NCI-H446 (cell line): ENCODE measurements around the gene NFYB.
A peak's percentile ranks its signal among the peaks of the same experiment; 100 is the strongest.
"Not testable (repeated sequence)": the region's sequence is repeated elsewhere in the genome, so short reads cannot be mapped to it uniquely, and the experiment has no call there.

ENCODE experiments used
- DNase-seq, 2 experiments: peaks; one replicate each; lab custom pipeline; 2025; lab: John Stamatoyannopoulos, UW

The NFYB gene

DNA sequence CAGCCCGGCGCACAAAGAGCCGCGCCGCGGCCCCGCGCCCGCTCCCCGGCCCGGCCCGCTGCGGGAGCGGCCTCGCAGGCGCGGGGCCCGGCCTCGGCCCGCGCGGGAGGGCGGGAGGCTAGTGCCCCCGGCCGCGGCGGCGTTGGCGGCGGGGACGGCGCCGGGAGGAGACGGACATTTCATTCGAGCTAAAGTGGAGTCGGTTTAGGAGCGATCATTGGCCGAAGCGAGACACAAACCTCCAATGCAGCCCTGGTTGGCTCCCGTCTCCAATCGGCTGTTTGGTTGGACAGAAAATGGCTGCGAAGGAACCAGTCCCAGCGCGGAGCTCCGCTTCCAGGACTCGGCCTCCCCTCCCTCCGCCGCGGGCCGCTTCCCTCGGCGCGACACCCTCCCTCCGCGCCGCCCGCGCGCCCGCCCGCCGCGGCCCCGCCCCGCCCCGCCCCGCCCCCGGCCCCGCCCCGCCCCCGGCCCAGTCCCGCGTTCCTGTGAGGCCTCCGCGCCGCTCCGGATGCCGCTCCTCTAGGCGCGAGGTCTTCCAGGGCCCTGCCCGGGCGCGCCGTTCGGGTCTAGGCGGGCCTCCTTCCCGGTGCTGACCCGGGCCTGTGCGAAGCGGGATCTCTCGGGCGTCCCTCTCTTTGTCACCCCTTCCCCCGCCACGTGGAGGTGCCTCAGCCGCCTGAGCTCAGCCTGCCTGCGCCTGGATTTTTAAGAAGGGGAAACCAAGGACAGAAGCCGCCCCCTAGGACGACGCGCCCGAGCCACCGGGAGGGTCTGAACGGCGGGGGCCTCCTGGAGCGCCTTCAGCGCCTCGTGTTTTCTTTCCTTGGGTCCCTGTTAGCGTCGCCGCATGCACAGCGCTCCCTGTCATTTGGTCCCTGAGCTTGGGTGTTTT lies at the start of gene NFYB:
NFYB (minus strand) TSS at position 309 of the 895 bp plus-strand sequence. CDS start 2,757 bp downstream, outside the sequence.
- peak; percentile 90 to 95 for DNase-seq

DNA sequence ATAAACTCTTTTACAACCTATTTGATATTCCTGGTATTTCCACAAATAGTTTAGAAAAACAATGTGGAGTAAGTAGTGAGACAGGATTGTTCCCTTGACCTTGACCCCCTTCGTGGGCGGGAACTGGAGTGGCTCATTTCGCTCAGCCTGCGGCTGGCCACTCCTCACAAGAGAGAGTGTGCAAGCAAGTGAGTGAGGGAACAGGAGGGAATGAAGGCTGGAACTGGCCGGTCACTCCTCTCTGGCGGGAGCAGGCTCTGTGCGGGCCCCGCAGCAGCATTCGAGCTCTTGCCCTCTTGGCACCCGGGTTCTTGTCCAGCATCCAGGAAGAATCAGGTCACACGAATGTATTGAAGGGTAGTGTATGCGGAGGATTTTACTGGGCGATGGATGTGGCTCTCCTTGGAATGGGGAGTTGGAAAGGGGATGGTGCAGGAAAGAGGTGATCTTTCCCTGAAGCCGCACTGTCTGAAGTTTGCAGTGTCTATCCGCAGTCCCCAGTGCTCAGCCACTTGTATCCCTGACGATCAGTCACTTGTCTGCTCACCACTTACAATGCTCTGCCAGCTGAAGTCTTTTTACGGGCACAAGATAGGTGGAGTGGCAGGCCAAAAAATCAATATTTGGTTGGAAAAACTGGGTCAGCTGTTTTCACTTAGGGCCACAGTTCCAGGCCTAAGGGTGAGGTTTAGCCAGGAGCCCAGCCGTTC lies 49.6 kb upstream of the NFYB start:
- no peak for DNase-seq

DNA sequence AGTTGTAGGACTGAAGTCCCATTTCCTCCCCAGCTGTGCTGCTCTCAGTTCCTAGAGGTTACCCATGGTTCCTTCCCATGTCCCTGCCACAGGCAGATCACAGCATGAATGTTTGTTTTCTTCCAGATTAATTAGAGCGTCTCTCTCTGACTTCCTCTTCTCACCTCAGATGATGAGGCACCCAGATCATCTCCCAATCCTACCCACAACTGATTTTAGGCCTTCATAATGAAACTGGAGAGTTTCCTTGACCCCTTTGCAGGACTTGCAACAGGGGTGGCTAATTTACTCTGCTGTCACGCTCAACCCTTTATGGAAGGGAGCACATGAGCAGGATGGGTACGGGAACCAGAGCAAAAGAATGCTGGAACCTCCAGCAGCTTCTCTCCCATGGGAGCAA lies 45.4 kb upstream of the NFYB start:
- no peak for DNase-seq

DNA sequence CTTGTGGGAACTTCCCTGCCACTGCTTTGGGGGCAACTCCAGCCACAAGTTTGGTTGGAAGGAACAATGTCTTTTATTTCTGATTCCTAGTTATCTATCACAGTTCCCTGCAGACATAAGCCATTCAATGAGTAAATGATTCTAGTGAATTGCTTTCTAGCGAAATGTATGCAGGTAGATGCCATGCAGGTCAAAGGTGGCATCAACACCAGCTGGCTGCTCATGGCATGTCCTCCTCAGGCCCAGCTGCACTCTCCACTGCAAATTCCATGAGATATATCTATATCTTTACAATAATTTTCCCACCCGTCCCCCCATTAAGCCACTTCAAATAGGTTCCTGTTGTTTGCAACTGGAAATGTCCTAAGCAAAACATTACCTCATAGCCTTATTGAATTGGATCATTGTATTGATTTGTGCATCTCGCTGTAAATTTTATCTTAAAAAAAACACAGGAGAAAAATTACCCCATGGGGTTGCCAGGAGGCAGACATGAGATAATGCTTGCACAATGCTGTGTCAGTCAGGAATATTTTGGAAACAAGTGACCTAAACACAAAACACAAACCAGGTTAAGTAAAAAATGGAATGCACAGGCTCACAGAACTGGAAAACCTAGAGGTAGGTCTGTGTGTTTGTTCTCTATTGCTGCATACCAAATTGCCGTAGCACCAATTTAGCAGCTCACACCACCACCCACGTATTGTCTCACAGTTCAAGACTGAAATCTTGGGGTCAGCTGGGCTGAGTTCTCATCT lies 44.8 kb upstream of the NFYB start:
- no peak for DNase-seq

DNA sequence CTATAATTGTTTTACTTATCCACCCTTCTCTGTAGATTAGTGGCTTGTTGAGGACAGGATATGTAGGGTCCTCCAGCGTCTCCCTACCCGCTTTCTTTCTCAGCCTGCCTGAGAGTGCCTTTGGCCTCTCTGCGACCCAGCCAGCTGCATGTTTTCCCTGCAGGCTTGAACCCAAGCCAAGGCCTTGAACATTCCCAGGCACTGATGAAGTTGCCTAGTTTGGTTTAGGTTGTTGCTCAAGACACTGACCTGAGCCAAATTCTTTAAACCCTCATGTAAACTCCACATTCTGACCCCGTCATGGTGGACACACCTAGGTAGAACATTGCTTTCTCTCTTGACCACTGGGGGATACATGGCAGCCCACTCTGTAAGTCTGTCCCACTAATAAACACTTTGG lies 44.1 kb upstream of the NFYB start:
- DNase-seq = no peak

DNA sequence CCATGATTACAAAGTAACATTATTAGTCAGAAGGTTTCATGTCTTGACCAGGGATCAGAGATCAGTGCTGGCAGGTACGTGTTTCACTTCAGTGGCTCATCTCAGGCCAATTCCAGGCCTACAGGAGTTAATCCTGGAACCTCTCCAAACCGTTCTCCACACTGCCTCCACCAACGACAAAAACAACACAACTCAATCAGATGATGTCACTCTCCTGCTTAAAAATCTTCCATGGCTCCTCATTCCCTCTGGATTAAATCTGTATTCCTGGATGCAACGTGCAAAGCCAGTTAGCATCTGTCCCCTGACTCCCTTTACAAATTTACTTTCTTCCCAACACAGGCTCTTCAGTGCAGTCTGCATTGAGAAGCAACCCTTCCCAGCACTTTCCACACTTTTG lies 43.3 kb upstream of the NFYB start:
- peak in 1 of 2 experiments; percentile 11 for DNase-seq

DNA sequence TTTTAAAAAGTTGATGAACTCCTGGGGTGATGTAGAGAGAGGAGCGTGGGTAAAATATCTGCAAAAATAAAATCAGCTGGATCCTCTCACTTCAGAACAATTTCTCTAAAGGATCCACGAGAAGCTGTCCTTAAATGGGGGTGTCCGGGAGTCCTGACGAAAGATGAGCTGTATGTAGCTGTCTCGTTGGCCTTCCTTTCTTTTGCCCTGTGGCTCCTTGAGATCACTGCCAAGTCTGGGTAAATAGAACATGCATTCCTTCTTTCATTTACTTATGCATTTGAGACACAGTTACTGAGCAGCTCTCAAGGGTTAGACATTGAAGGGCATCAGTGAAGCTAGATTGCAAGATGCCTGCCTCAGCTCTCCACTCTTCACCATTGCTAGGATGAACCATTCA lies 42.4 kb upstream of the NFYB start:
- DNase-seq = no peak

DNA sequence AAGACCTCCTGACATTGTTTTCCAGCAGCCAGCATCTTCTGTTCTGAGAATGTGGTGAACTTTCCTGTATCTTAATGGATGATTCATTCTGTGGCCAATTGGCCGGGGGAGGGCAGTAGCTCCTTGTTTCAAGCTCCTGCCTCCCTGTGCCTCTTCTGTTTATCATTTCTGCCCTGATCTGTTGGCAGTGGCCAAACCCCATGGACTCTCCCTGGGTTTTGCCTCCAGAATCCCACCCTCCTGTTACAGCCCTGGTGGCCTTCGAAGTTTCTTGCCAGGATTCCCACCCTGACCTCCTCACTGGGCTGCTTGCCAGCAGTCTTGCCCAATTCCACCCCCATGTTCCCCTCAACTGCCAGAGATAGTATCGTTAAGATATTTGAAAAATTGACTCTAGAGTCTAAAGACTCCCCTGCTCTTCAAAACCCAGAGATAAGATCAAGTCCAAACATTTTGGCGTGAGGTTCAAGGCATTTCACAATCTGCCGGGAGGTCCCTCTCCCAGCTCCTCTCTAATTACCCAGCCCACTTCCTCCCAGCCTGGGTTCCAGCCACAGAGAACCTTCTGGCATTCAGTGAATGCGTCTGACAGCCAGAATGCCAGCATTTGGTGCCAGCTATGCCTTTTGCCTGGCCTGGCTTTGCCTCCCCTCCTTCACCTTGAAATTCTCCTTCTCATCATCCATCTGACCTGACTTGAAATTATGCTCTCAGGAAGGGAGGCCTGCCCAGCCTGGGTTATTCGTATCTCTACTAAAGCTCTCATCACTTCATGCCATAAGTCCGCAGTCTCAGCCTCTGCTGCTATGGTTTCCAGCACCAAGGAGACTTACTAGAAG lies 39.9 kb upstream of the NFYB start:
- peak in 1 of 2 experiments; percentile 49 for DNase-seq

DNA sequence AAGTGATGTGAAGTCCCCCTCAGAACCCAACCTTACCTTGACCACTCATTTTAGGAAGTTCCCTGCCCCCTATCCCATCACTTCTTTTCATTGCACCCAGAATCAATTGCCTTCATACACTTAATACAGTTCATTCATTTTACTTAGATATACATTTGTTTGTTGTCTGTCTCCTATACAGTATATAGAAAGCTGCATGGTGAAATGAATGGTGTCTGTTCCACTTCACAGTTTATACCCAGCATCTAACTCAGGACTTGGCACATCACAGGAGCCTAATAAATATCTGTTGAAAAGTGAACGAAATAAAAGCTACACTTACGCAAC lies 39.3 kb upstream of the NFYB start:
- no peak for DNase-seq

DNA sequence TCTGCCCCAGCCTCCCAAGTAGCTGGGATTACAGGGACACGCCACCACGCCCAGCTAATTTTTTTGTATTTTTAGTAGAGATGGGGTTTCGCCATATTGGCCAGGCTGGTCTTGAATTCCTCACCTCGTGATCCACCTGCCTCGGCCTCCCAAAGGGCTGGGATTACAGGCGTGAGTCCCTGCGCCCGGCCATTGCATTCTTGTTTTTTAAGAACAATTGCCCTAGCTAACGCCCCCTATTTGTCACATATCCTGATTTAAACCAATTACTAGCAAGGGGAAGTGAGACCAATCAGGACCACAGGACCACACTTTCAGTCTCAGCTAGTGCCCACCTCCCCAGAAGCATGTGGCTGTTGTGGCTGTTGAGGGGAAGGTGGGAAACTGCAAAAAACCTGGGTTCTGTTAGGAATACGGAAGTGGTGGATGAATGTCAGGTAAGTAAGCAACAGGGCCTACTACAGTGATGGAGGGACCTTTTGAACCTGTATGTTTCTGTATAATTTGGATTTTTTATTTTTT lies 37.8 kb upstream of the NFYB start:
- no peak for DNase-seq

DNA sequence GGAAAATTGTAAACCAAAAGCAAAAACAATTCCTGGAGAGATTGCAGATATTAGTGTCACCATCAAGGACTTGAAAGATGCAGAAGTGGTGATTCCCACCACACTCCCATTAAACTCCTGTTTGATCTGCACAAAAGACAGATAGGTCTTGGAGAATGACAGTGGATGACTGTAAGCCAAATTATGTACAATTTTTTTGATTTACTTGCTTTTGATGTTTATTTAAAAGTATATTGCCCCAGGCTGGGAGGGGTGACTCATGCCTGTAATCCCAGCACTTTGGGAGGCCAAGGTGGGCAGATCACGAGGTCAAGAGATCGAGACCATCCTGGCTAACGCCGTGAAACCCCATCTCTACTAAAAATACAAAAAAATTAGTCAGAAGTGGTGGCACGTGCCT lies 35.8 kb upstream of the NFYB start:
- DNase-seq = not testable (repeated sequence)

DNA sequence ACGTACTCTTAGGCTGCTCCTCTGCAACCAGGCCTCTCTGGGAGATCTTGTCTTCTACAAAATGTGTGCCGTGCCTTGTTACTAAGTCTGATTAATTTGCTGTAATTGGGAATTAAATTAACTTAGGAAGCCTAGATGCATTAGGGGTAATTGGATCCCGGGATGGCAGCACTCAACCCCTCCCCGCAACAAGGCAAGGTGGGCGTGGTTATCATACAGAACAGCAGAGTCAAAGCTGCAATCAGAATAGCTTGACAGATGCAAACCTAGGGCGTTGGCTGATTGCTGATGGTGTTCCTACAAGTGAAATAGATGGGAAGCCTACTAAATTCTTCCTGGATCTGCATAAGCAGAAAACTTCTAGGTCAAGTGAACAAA lies 34.5 kb upstream of the NFYB start:
- DNase-seq = no peak

DNA sequence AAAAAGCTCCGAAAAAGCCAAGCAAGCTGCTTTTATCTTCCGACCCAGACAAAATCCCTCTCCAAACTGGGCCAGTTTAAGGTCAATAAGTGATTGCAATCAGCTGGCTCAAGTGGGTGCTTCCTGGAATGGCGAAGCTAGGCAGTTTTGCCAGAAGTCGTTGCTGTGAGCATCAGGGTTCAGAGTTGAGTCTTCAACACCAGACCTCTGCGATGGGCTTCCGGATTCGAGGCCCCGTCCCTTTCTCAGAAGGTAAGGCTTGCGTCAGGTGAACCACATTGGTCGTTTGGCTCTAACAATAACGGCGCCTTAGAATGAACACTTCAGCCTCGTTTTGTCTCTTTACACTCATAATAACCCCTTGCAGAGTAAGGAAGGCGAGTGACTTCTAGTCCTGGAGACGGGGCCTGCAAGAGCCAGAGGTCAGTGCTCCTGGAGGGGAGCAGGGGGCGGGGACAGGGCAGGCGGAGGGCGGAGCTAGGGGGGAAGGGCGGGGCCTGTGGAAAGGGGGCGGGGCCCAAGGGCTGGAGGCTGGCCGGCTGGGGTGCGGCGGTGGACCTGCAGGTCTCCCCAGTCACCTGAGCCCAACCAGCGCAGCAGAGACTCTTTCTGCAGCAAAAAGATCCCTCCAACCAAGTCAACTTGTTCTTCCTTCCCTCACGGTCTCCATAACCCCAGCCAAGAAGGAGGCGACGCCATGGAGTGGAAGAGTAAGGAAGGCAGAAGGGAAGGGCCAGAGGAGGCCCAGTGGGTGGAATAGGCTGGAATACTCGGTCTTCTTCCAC lies 34.0 kb upstream of the NFYB start:
- DNase-seq = no peak

DNA sequence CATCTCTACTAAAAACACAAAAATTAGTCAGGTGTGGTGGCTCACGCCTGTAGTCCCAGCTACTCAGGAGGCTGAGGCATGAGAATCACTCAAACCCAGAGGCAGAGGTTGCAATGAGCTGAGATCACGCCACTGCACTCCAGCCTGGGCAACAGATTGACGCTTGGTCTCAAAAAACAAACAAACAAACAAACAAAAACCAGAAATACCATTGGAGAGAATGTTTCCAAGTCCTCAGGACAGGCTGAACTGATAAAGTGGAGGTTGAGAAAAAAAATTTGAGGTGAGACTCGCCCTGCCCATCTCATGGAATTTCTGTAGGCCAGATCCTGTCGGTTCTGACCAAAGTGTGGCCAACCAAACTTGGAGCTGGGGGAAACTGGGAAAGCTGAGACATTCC lies 30.6 kb upstream of the NFYB start:
- DNase-seq = no peak

DNA sequence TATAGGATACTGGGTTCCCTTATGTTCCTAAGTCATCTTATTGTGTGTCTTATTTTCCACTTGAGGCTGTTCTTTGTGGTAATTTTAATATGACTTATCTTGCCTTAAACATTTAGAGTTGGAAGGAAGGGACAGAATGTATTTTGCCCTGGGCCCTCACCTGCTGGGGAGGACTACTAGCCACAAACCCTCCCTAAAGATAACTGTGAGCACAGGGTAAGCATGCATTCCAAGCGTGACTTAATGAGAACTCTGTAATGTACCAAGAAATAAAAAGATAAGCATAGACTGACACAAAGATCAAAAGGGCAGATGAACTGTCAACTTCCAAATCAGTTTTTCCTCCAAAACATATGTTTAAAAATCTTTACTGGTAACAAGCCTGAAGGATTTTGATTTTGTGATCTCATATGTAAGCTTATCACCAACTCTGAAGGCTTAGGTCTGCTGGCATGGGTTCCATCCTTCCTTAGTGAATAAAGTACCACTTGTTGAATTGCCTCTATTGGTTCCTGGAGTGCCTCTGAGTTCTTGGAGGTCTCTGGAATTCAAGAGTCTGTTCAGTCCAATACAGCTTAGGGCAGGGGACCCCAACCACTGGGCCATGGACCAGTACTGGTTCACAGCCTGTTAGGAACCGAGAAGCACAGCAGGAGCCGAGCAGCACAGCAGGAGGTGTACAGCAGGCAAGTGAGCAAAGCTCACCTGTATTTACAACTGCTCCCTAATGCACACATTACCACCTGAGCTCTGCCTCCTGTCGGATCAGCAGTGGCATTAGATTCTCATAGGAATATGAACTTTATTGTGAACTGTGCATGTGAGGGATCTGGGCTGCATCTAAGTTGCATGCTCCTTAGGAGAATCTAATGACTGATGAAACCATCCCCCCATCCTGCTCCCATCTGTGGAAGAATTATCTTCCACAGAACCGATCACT lies 29.8 kb upstream of the NFYB start:
- no peak for DNase-seq

DNA sequence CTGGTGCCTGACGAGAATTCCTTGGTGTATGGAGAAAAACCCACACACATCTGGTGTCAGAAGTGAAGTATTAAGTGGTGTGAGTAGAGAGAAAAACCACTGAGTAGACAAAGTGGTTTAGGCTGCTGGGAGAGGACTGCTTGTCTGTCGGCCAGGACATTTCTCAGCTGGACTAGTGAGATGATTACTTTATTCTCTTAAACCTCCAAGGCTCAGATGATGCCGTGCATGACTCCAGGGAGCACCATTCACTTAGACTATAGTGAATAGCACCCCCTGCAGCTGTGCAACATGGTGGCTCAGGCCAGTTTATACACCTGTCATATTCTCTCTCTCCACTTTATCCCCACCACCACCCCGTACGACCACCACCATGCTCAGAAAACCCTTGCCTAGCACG lies 28.5 kb upstream of the NFYB start:
- no peak for DNase-seq

DNA sequence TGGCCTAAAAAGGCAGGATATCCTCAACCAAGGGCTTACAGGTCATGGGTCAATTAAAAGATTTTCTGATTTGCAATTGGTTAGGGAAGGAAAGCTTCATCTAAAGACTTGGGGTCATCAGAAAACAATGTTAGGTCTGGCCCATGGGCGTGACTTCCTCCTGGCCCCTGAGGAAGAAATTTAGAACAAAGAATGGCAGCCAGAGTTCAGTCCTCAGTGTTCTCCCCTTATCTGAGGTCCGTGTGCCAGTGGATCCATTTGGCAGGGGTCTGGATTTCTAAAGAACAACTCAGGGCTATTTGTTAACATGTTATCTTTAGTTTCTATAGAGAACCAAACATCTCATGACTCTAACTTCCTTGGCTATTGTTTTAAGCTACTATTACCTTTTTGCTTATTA lies 27.8 kb upstream of the NFYB start:
- DNase-seq = no peak

DNA sequence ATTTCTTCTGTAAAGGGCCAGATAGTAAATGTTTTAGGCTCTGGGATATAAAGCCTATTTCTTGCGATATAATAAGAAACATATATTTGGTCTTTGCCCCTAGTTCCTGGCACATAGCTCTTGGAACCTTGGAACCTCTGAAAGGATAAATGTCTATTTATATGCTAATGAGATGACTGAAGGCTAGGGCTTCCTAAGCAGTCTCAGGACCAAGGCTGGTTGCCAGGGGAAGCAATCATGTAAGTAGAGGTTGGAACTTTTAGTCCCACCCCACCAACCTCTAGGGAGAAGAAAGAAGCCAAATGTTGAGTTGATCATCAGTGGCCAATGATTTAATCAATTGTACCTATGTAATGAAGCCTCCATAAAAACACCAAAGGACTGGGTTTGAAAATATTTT lies 26.6 kb upstream of the NFYB start:
- no peak for DNase-seq

DNA sequence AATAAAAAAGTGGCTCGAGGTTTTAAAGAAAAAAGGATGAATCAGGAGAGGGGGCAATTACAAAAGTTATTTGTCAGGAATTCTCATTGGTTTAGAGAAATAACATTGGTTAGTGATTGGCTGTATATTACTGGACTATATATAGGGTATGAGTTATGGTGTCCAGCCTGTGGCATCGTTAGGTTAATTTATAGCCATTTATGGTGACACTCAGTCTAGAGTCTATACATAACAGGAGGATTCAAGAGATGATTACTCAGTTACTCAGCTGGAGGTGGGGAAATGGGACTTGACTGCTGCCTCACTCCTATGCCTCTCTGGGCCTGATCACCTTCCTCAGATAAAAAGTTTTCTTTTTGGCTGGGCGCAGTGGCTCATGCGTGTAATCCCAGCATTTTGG lies 25.6 kb upstream of the NFYB start:
- DNase-seq = no peak

DNA sequence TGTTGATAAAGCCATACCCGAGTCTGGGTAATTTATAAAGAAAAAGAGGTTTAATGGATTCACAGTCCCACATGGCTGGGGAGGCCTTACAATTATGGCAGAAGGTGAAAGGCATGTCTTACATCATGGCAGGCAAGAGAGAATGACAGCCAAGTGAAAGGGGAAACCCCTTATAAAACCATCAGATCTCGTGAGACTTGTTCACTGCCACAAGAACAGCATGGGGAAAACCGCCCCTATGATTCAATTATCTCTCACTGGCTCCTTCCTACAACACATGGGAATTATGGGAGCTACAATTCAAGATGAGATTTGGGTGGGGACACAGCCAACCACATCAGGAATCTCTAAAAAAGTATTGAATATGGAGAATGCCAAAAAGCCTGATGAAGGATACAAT lies 25.0 kb upstream of the NFYB start:
- DNase-seq = not testable (repeated sequence)
